Measurements from ENCODE around the gene ENPP3. TPM values are rescaled to one million over a fixed set of nuclear protein-coding genes. Genes with fewer than 3 reads are reported as not detected.
A peak's percentile ranks its signal among the peaks of the same experiment; 100 is the strongest.

ENPP3 gene
- total and polyA plus RNA-seq, 12 donors, result 0.07 to 0.33 (median 0.15) TPM; not detected in 3

DNA sequence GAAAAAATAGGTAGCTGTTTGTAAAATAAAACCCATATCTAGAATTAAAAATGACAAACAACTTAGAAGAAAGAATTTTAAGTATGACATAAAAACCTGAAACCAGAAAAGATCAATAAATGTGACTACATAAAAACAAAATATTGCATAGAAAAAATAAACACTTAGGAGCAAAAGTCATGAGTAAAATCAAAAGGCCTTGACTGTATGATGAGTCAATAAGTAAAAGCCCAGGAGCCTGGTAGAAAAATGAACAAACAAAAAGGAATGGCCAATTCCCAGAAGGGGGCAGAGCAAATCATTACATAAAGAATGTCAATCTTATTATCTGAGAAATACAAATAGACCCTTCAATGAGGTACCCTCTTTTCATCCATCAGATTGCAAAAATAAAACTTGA, 150.0 kb downstream of the ENPP3 start:
- Histone ChIP-seq H3K4me3 (no peak overlapping the region), H3K27ac (no peak overlapping the region), H3K4me1 (no peaks in the 10 kb centered on the region), H3K27me3 (no peaks in the 10 kb centered on the region), H3K36me3 (no peaks in the 10 kb centered on the region), H3K9me3 (peaks cover 0 to 3% (median 0%) of the 10 kb centered on the region in 11 donors)
- TF ChIP-seq, protein P1, sequence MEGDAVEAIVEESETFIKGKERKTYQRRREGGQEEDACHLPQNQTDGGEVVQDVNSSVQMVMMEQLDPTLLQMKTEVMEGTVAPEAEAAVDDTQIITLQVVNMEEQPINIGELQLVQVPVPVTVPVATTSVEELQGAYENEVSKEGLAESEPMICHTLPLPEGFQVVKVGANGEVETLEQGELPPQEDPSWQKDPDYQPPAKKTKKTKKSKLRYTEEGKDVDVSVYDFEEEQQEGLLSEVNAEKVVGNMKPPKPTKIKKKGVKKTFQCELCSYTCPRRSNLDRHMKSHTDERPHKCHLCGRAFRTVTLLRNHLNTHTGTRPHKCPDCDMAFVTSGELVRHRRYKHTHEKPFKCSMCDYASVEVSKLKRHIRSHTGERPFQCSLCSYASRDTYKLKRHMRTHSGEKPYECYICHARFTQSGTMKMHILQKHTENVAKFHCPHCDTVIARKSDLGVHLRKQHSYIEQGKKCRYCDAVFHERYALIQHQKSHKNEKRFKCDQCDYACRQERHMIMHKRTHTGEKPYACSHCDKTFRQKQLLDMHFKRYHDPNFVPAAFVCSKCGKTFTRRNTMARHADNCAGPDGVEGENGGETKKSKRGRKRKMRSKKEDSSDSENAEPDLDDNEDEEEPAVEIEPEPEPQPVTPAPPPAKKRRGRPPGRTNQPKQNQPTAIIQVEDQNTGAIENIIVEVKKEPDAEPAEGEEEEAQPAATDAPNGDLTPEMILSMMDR (IDR thresholded peaks at IDR 0.05), result no peak
- intact Hi-C loops (cut with DNase I), result loop anchor here in 2 of 10 donors (10.0 kb wide), 1 partner anchor 128 kb away; no protein-coding TSS in a partner anchor
- ATAC-seq (no peak), DNase-seq (no peak)

DNA sequence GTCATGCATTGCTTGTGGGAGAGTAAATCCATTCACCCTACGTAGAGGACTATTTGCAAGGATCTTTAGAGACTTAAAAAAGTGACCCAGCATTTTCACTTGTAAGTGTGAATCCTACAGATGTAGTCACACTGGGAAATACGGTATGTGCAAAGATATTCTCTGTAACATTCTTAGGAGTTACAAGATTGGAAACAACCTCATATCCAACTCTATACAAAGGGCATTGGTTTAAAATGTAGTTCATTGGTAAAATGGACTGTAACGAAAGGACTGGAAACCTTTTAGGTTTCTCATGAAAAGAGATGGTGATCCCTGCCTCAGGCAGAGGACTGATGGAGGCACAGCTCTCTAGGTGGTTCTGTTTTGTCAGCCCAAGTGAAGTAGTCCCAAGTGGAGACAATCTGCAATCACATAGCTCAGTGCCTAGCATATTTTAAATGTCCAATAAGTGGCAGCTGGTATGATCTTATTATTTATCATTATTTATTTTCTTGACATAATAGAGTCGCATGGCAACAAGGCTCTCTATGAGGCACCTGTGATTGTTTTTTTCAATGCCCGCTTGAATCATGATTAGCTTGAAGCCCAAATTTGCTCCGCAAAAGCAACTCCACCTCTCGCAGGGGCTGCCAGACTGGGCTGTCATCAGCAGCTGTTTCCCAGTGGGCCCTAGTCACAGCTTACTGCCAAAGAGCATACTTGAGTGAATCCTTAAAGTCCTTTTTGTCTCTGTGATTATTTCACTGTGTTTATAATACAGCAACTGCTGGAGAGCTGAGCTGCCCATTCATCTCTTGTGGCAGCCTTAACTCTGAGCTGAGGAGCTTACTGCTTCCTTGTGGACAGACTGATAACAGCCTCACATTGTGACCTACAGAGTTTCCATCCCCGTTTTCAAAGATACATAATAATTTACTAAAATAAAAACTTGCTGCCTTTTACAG, 150.9 kb downstream of the ENPP3 start:
- Histone ChIP-seq H3K4me3 (no peak overlapping the region), H3K36me3 (no peaks in the 10 kb centered on the region), H3K9me3 (peaks cover 0 to 3% (median 0%) of the 10 kb centered on the region in 11 donors), H3K27ac (no peak overlapping the region), H3K4me1 (no peaks in the 10 kb centered on the region), H3K27me3 (no peaks in the 10 kb centered on the region)
- 47 to 53% methylated on average over 8 of the region's 8 CpGs for WGBS, 2 donors
- ATAC-seq (peak in 5 of 8 donors; percentile 33 to 73 (median 57)), DNase-seq (peak in 1 of 2 donors; percentile 27)
- intact Hi-C loops (cut with DNase I), result loop anchor here in 2 of 10 donors (10.0 kb wide), 1 partner anchor 127 kb away; no protein-coding TSS in a partner anchor
- TF ChIP-seq, protein P1 (IDR thresholded peaks at IDR 0.05), result peak in 3 of 9 donors; percentile 25 to 50 (median 36)

DNA sequence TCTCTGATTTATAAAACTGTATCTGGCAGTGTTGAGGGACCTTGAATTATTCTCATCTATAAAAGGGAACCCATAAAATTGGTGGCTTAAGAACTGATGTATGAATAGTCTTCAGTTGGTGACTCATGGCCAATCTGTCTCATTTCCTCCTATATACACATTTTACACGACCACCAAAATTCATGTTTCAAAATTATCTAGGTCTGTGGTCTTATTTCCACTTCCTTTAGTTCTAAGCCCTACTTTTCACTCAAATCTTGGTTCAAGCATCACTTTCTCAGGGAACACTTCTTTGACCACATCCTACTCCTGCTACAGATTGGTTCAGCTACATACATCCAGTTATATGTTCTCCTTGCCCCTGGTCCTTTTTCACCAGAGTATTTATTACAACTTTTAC, 152.1 kb downstream of the ENPP3 start:
- DNase-seq (no peak), ATAC-seq (no peak)
- no peaks in the 10 kb centered on the region for H3K4me1 ChIP-seq
- H3K27ac ChIP-seq, result no peak overlapping the region
- 49 to 58% methylated on average over 1 of the region's 1 CpG for WGBS, 2 donors
- no peak overlapping the region for H3K4me3 ChIP-seq
- intact Hi-C loops (cut with DNase I), result loop anchor here in 2 of 10 donors (10.0 kb wide), 1 partner anchor 126 kb away; no protein-coding TSS in a partner anchor
- H3K27me3 ChIP-seq, result no peaks in the 10 kb centered on the region
- TF ChIP-seq, protein P1 (IDR thresholded peaks at IDR 0.05), result no peak
- H3K36me3 ChIP-seq, result no peaks in the 10 kb centered on the region
- H3K9me3 ChIP-seq, result peaks cover 0 to 3% (median 0%) of the 10 kb centered on the region in 11 donors

GRCh38 chr6:131791476-131791875, 154.4 kb downstream of the ENPP3 start:
- ATAC-seq (no peak), DNase-seq (no peak)
- no peak overlapping the region for H3K4me3 ChIP-seq
- H3K9me3 ChIP-seq, result peaks cover 0 to under 1% (median 0%) of the 10 kb centered on the region in 11 donors
- H3K4me1 ChIP-seq, result no peaks in the 10 kb centered on the region
- TF ChIP-seq, protein P1 (IDR thresholded peaks at IDR 0.05), result no peak
- WGBS, 2 donors, result 71 to 77% methylated on average over 5 of the region's 5 CpGs
- no peak overlapping the region for H3K27ac ChIP-seq
- intact Hi-C loops (cut with DNase I), result no loop called here
- no peaks in the 10 kb centered on the region for H3K36me3 ChIP-seq
- H3K27me3 ChIP-seq, result no peaks in the 10 kb centered on the region
